Measurements from ENCODE around the gene MRGPRF. TPM values are rescaled to one million over a fixed set of nuclear protein-coding genes. Genes with fewer than 3 reads are reported as not detected.

MRGPRF gene
- polyA plus RNA-seq, 1 donor from 2014 or later: not detected

GRCh38 chr11:68980776-68981065 is 32.3 kb downstream of the MRGPRF start, which contains the start of gene MRGPRD:
Gene MRGPRD, minus strand, starts transcription at chr11:68980986. Its CDS starts 0 bp downstream, at chr11:68980986.
- no peak within 1 kb of the TSS for H3K4me2 ChIP-seq (ENCODE audit: low read length)
- TF ChIP-seq EZH2 (IDR thresholded peaks at IDR 0.05; ENCODE audit: borderline replicate concordance, insufficient read depth, low read length, poor library complexity, severe bottlenecking): no peak
- TF ChIP-seq, protein P1, sequence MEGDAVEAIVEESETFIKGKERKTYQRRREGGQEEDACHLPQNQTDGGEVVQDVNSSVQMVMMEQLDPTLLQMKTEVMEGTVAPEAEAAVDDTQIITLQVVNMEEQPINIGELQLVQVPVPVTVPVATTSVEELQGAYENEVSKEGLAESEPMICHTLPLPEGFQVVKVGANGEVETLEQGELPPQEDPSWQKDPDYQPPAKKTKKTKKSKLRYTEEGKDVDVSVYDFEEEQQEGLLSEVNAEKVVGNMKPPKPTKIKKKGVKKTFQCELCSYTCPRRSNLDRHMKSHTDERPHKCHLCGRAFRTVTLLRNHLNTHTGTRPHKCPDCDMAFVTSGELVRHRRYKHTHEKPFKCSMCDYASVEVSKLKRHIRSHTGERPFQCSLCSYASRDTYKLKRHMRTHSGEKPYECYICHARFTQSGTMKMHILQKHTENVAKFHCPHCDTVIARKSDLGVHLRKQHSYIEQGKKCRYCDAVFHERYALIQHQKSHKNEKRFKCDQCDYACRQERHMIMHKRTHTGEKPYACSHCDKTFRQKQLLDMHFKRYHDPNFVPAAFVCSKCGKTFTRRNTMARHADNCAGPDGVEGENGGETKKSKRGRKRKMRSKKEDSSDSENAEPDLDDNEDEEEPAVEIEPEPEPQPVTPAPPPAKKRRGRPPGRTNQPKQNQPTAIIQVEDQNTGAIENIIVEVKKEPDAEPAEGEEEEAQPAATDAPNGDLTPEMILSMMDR (IDR thresholded peaks at IDR 0.05; ENCODE audit: poor library complexity, severe bottlenecking): no peak
- no peak for TF ChIP-seq MXI1 (conservative IDR thresholded peaks at IDR 0.05; ENCODE audit: poor library complexity, severe bottlenecking)
- TF ChIP-seq EP300 (conservative IDR thresholded peaks at IDR 0.05; ENCODE audit: poor library complexity, severe bottlenecking): no peak
- TF ChIP-seq POLR2AphosphoS5 (IDR thresholded peaks at IDR 0.05): no peak
- no peak for TF ChIP-seq REST (IDR thresholded peaks at IDR 0.05; ENCODE audit: borderline replicate concordance)
- TF ChIP-seq SMC3 (conservative IDR thresholded peaks at IDR 0.05; ENCODE audit: poor library complexity): no peak
- no peak for TF ChIP-seq TAF1 (IDR thresholded peaks at IDR 0.05; ENCODE audit: low read depth)
- TF ChIP-seq RAD21 (conservative IDR thresholded peaks at IDR 0.05): no peak
- no peak within 1 kb of the TSS for H3K27ac ChIP-seq (ENCODE audit: low read length)
- no peaks in the 10 kb centered on the region for H3K79me2 ChIP-seq (replicated peaks; ENCODE audit: insufficient read depth, low read length)
- no peaks in the 10 kb centered on the region for H3K36me3 ChIP-seq (ENCODE audit: insufficient read depth, low read length)
- no peaks in the 10 kb centered on the region for H3F3A ChIP-seq (ENCODE audit: insufficient read depth, low read length, poor library complexity, severe bottlenecking)
- H3K27me3 ChIP-seq (ENCODE audit: insufficient read depth, low read depth, low read length): no peaks in the 10 kb centered on the region
- no peak within 1 kb of the TSS for H3K4me3 ChIP-seq (ENCODE audit: low read length)
- H3K9me2 ChIP-seq (ENCODE audit: insufficient read depth, low read length): no peaks in the 10 kb centered on the region
- H4K20me1 ChIP-seq (ENCODE audit: insufficient read depth): no peaks in the 10 kb centered on the region
- no peak within 1 kb of the TSS for H2AFZ ChIP-seq (ENCODE audit: low read depth, low read length)
- H3K9me3 ChIP-seq (ENCODE audit: low read length): peaks cover 3% of the 10 kb centered on the region
- H3K9ac ChIP-seq (ENCODE audit: low read length): no peak within 1 kb of the TSS

- TF ChIP-seq EP300 (conservative IDR thresholded peaks at IDR 0.05; ENCODE audit: poor library complexity, severe bottlenecking): no peak
- TF ChIP-seq RAD21 (conservative IDR thresholded peaks at IDR 0.05): no peak
- TF ChIP-seq, protein P1 (IDR thresholded peaks at IDR 0.05; ENCODE audit: poor library complexity, severe bottlenecking): no peak
- no peak for TF ChIP-seq EZH2 (IDR thresholded peaks at IDR 0.05; ENCODE audit: borderline replicate concordance, insufficient read depth, low read length, poor library complexity, severe bottlenecking)
- no peak for TF ChIP-seq TAF1 (IDR thresholded peaks at IDR 0.05; ENCODE audit: low read depth)
- no peak for TF ChIP-seq SMC3 (conservative IDR thresholded peaks at IDR 0.05; ENCODE audit: poor library complexity)
- TF ChIP-seq REST (IDR thresholded peaks at IDR 0.05; ENCODE audit: borderline replicate concordance): no peak
- TF ChIP-seq MXI1 (conservative IDR thresholded peaks at IDR 0.05; ENCODE audit: poor library complexity, severe bottlenecking): no peak
- TF ChIP-seq POLR2AphosphoS5 (IDR thresholded peaks at IDR 0.05): no peak
- Histone ChIP-seq H3K36me3 (ENCODE audit: insufficient read depth, low read length) (no peaks in the 10 kb centered on the region), H3K4me2 (ENCODE audit: low read length) (no peak overlapping the region), H4K20me1 (ENCODE audit: insufficient read depth) (no peaks in the 10 kb centered on the region), H3K9me3 (ENCODE audit: low read length) (peaks cover 3% of the 10 kb centered on the region), H3K79me2 (replicated peaks; ENCODE audit: insufficient read depth, low read length) (no peaks in the 10 kb centered on the region), H3K27ac (ENCODE audit: low read length) (no peak overlapping the region), H3F3A (ENCODE audit: insufficient read depth, low read length, poor library complexity, severe bottlenecking) (no peaks in the 10 kb centered on the region), H2AFZ (ENCODE audit: low read depth, low read length) (no peak overlapping the region), H3K9me2 (ENCODE audit: insufficient read depth, low read length) (no peaks in the 10 kb centered on the region), H3K27me3 (ENCODE audit: insufficient read depth, low read depth, low read length) (no peaks in the 10 kb centered on the region), H3K9ac (ENCODE audit: low read length) (no peak overlapping the region), H3K4me3 (ENCODE audit: low read length) (no peak overlapping the region)
Measured at GRCh38 chr11:68979931-68980775, 32.9 kb downstream of the MRGPRF start.

Measured in neural cell (in vitro differentiated cells).